Thyroid gland (tissue), 4 donors: ENCODE data around the gene ADGRB3.

ENCODE experiments used
- POLR2A ChIP-seq, 2 donors: fragments of 450-650 bp; IDR thresholded peaks; one replicate each; pipeline ENCODE4 v1.6.1; 2017; ENCODE audit warnings: antibody characterized with exemption in 2 of 2, mild to moderate bottlenecking in 2 of 2, moderate library complexity in 1 of 2
- TF ChIP-seq, protein P1 (sequence below), 6 experiments: fragments of 200-600 bp in 3 of 6; fragments of 450-650 bp in 3 of 6; sonication (generic) in 3 of 6; IDR thresholded peaks; one replicate each; pipeline ENCODE4 v1.5.1; 2016 to 2019; ENCODE audit warnings: antibody characterized with exemption in 6 of 6, mild to moderate bottlenecking in 2 of 6, inconsistent platforms in 1 of 6, moderate library complexity in 1 of 6

DNA sequence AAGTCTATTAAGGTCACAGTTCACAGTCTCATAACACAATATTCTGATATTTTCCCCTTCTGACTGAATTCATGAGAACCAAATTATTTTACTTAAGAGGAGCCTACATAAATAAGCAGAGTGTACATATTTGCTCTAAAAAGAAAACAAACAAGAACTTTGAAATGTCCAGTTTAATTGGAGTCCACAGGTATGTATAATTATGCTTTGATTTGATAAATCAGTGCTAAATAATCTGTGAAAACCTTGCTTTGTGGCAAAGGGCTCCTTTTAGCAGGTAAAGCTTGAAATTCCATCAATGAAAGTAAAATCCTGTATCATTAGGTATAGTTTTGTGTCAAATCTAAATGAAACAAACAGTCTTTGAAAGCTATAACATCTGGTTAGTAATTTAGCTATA, 69.4 kb downstream of the ADGRB3 start:
- TF ChIP-seq, protein P1, sequence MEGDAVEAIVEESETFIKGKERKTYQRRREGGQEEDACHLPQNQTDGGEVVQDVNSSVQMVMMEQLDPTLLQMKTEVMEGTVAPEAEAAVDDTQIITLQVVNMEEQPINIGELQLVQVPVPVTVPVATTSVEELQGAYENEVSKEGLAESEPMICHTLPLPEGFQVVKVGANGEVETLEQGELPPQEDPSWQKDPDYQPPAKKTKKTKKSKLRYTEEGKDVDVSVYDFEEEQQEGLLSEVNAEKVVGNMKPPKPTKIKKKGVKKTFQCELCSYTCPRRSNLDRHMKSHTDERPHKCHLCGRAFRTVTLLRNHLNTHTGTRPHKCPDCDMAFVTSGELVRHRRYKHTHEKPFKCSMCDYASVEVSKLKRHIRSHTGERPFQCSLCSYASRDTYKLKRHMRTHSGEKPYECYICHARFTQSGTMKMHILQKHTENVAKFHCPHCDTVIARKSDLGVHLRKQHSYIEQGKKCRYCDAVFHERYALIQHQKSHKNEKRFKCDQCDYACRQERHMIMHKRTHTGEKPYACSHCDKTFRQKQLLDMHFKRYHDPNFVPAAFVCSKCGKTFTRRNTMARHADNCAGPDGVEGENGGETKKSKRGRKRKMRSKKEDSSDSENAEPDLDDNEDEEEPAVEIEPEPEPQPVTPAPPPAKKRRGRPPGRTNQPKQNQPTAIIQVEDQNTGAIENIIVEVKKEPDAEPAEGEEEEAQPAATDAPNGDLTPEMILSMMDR (IDR thresholded peaks at IDR 0.05) = no peak
- TF ChIP-seq POLR2A (IDR thresholded peaks at IDR 0.05) = no peak
